ENCODE results near the gene PCDH12. TPM values are rescaled to one million over a fixed set of nuclear protein-coding genes. Genes with fewer than 3 reads are reported as not detected.

PCDH12 gene
- 10 to 100 TPM; 13.2 to 17.3 (median 16.5) TPM for polyA plus RNA-seq (ENCODE audit: insufficient read length in 4 of 4)

GRCh38 chr5:141958113-141958512 lies at the start of gene PCDH12:
Gene PCDH12, minus strand, starts transcription at chr5:141958202. Its CDS starts 351 bp downstream, at chr5:141957851.
- peak in 1 of 4 donors; percentile 65 for DNase-seq (ENCODE audit: low read depth in 4 of 4, low spot score in 2 of 4)

GRCh38 chr5:142007237-142007544 lies 49.2 kb upstream of the PCDH12 start:
- DNase-seq (ENCODE audit: low read depth in 4 of 4, low spot score in 2 of 4), result no peak

- DNase-seq (ENCODE audit: low read depth in 4 of 4, low spot score in 2 of 4), result no peak
These were observed 48.6 kb upstream of the PCDH12 start for GRCh38 chr5:142006363-142007236.

GRCh38 chr5:142003266-142003800 lies 45.3 kb upstream of the PCDH12 start:
- DNase-seq (ENCODE audit: low read depth in 4 of 4, low spot score in 2 of 4), result no peak

GRCh38 chr5:142000704-142001484 lies 42.9 kb upstream of the PCDH12 start:
- DNase-seq (ENCODE audit: low read depth in 4 of 4, low spot score in 2 of 4), result no peak

- DNase-seq (ENCODE audit: low read depth in 4 of 4, low spot score in 2 of 4), result no peak
These were observed 42.2 kb upstream of the PCDH12 start for GRCh38 chr5:142000173-142000572.

- no peak for DNase-seq (ENCODE audit: low read depth in 4 of 4, low spot score in 2 of 4)
These were observed 39.5 kb upstream of the PCDH12 start for GRCh38 chr5:141997358-141997960.

- DNase-seq (ENCODE audit: low read depth in 4 of 4, low spot score in 2 of 4), result peak in 1 of 4 donors; percentile 7
These were observed 37.7 kb upstream of the PCDH12 start for GRCh38 chr5:141995656-141996055.

- no peak for DNase-seq (ENCODE audit: low read depth in 4 of 4, low spot score in 2 of 4)
These were observed 36.6 kb upstream of the PCDH12 start for GRCh38 chr5:141994511-141995136.

- DNase-seq (ENCODE audit: low read depth in 4 of 4, low spot score in 2 of 4), result peak in 1 of 4 donors; percentile 62
These were observed 34.5 kb upstream of the PCDH12 start for GRCh38 chr5:141992349-141992963.

- no peak for DNase-seq (ENCODE audit: low read depth in 4 of 4, low spot score in 2 of 4)
These were observed 31.7 kb upstream of the PCDH12 start for GRCh38 chr5:141989720-141990119.

- DNase-seq (ENCODE audit: low read depth in 4 of 4, low spot score in 2 of 4), result no peak
These were observed 28.1 kb upstream of the PCDH12 start for GRCh38 chr5:141986072-141986471.

- DNase-seq (ENCODE audit: low read depth in 4 of 4, low spot score in 2 of 4), result no peak
These were observed 24.6 kb upstream of the PCDH12 start for GRCh38 chr5:141982626-141983025.

- DNase-seq (ENCODE audit: low read depth in 4 of 4, low spot score in 2 of 4), result no peak
These were observed 20.4 kb upstream of the PCDH12 start for GRCh38 chr5:141978389-141978788.

- no peak for DNase-seq (ENCODE audit: low read depth in 4 of 4, low spot score in 2 of 4)
These were observed 18.2 kb upstream of the PCDH12 start for GRCh38 chr5:141976176-141976575.

- DNase-seq (ENCODE audit: low read depth in 4 of 4, low spot score in 2 of 4), result no peak
These were observed 16.0 kb upstream of the PCDH12 start for GRCh38 chr5:141973871-141974595.

GRCh38 chr5:141969783-141970771 lies 12.1 kb upstream of the PCDH12 start:
- no peak for DNase-seq (ENCODE audit: low read depth in 4 of 4, low spot score in 2 of 4)

- DNase-seq (ENCODE audit: low read depth in 4 of 4, low spot score in 2 of 4), result peak in 3 of 4 donors; percentile 77 to 87 (median 81)
These were observed 11.1 kb upstream of the PCDH12 start, which contains the start of gene RNF14 for GRCh38 chr5:141968914-141969608. Gene RNF14, plus strand, starts transcription at chr5:141969105. Its CDS starts 4,484 bp downstream, at chr5:141973589.
